HG02970 (cell line): ENCODE measurements around the gene KLHL17.

Source experiments
- ATAC-seq: cut with Tn5 transposase; IDR thresholded peaks from one replicate; pipeline ENCODE4 v1.9.1; 2021; ENCODE audit warnings: mild to moderate bottlenecking, moderate library complexity, moderate number of reproducible peaks; ENCODE audit not compliant: unreplicated experiment, low FRiP score

The KLHL17 gene

DNA sequence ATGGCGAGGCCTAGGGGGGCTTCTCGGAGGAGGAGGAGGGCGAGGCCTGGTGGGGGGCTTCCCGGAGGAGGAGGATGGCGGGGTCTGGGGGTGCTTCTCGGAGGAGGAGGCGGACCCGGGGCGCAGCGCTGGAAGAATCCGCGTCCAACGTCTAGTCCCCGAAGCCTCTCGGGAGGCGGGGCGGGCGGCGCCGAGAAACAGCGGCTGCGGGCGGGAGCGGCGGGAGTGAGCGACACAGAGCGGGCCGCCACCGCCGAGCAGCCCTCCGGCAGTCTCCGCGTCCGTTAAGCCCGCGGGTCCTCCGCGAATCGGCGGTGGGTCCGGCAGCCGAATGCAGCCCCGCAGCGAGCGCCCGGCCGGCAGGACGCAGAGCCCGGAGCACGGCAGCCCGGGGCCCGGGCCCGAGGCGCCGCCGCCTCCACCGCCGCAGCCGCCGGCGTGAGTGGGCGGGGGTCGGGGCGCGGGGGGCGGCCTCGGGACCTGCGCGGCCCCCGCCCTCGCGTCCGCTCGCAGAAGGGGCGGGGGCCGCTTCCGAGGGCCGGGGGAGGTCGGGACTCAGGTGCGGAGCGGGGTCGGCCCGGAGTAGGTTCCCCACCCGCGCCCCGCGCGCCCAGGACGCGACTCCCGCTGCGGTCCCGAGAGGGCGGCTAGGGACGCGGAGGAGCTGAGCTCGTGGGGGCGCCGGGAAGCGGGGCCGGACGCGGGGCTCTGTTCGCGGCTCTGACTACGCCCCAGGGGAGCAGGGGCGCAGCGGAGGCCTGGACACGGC lies at the start of gene KLHL17:
Gene KLHL17, plus strand, starts transcription at position 222 of the 769 bp plus-strand sequence. Its CDS starts 110 bp downstream, at position 332.
- peak; percentile 47 for ATAC-seq

- no peak for ATAC-seq
These were observed 49.3 kb upstream of the KLHL17 start for GRCh38 chr1:910881-911721.

GRCh38 chr1:911875-912739 lies 48.3 kb upstream of the KLHL17 start:
- no peak for ATAC-seq

- ATAC-seq: no peak
These were observed 47.6 kb upstream of the KLHL17 start for GRCh38 chr1:912740-913301.

DNA sequence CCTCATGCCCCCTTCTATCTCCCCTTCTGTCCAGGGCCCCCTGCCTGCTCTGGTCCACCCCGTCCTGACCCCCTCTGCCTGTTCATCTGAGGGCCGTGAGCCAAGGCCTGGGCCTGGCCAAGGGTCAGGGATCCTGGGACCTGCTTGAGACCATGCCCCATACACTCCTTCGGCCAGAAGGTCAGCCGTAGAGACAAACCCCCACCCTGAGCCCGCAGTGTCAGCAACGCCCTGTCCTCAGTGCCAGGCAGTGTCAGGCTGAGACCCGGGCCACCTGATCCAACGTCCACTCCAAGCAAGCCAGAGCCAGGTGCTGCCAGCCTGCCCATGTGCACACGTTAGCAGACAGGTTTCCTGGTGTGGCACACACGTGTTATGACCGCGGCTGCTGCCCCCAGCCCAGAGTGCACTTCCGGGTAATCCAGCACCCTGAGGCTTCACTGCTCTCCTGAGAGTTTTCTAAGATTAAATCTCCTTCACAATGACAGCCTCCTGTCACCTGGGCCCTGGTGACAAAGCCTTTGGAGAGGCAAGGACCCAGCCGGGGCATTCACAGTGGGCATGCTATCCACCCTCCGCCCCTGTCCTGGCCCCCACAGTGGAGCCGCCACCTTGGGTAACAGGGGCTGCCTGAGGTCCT lies 46.8 kb upstream of the KLHL17 start:
- ATAC-seq: no peak

GRCh38 chr1:914131-914890 lies 46.1 kb upstream of the KLHL17 start:
- ATAC-seq: no peak

DNA sequence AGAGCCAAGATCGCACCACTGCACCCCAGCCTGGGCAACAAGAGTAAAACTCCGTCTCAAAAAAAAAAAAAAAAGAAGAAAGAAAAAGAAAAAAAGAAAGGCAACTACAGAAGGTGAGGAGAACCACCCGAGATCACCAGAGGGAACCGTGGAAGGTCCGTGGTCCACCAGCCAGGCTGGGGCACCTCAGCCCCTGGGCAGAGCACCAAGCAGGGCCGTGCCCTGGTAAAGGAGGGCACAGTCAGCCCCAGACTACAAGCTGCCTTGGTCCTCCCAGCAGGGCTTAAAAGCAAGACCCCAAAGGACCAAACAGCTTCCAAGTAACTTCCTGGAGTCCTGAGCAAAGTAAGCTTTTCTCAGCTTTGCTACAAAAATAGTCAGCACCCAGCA lies 45.5 kb upstream of the KLHL17 start:
- no peak for ATAC-seq

- no peak for ATAC-seq
These were observed 44.9 kb upstream of the KLHL17 start for GRCh38 chr1:915295-916172.

- ATAC-seq: no peak
These were observed 44.0 kb upstream of the KLHL17 start for GRCh38 chr1:916173-917075.

- ATAC-seq: no peak
These were observed 43.3 kb upstream of the KLHL17 start for GRCh38 chr1:917076-917459.

GRCh38 chr1:917466-918091 lies 42.8 kb upstream of the KLHL17 start:
- ATAC-seq: no peak

GRCh38 chr1:918353-918752 lies 42.0 kb upstream of the KLHL17 start:
- ATAC-seq: no peak

DNA sequence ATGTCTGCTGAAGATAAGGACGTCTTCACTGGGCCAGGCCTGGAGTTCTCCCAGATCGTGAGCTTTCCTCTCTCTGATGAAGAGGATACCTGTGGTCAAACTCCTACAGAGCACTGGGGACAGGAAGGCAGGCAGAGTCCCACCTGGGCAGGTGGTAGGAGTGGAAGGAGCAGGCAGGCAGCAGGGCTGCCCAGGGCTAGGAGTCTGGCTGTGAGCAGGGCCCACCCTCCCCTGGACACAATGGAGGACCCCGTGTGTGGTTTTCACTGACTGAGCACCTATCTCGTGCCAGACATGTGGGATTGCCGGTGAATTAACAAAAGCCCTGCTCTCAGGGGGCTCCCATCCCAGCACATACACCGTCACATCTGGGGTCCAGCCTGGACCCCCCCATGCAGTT lies 41.5 kb upstream of the KLHL17 start:
- ATAC-seq: no peak

DNA sequence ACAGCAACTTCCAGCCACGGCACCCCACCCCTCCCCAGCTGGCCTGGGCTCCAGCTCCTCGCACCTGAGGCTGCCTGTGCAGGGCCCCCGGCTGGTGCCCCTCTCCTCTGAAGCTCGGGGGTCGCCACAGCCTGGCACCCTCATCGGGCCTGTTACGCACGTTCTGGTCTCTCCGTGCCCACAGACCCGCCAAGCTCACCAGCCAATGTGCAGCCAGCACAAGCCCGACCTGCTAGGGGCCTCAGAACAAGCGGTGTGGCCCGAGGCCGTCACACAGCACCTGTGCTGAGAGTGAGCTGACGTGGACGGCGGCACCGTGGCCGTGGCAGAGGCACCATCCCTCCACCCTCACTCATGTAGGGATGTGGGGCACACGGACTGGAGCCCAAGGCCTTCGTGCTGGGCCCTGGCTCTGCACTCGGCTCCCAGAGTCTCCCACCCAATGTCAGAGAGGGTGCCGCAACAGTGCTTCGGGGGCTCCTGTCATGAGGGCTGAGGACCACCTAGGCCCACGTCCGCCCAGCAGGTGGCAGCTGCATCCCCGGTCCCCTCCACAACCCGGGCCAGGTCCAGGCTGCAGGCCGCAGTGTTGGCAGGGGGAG lies 41.0 kb upstream of the KLHL17 start:
- no peak for ATAC-seq

DNA sequence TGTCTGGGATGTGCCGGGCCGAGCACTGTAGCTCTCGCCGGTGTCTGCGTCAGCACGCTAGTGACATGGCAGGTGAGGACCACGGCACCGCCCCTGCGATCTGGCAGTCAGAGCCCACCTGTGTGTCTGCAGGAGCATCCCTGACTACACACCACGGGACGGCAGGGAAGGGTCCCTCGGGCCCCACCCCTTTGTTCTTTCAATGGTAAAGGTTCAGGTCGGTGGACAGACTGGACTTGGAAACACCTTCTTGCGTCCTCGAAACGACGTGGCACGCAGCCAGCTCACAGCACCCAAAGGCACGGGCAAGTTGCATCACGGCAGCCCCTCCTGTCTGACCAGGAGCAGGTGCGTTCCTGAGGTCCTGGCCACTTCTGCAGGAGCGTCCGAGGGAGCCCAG lies 40.4 kb upstream of the KLHL17 start:
- ATAC-seq: no peak

GRCh38 chr1:920521-920920 lies 39.9 kb upstream of the KLHL17 start:
- no peak for ATAC-seq
